Measurements from ENCODE around the gene FANCB.

The FANCB gene

GRCh38 chrX:14801136-14801535, 71.7 kb downstream of the FANCB start:
- no peak overlapping the region for H2BK120ac ChIP-seq (ENCODE audit: low read depth, low read length)
- no peak overlapping the region for H3K23ac ChIP-seq (ENCODE audit: low read depth, low read length, poor library complexity)
- H3K4me3 ChIP-seq (ENCODE audit: low read length in 2 of 2): no peak overlapping the region
- H2BK12ac ChIP-seq (ENCODE audit: low read length): no peak overlapping the region
- no peaks in the 10 kb centered on the region for H3K36me3 ChIP-seq (replicated peaks in 1 of 2; ENCODE audit: control insufficient read depth in 2 of 2, insufficient read depth in 2 of 2, low read length in 2 of 2)
- no peaks in the 10 kb centered on the region for H3K4me1 ChIP-seq (ENCODE audit: control insufficient read depth in 2 of 2, insufficient read depth in 1 of 2, low read depth in 1 of 2, low read length in 2 of 2)
- WGBS, 2 donors (ENCODE audit: extremely low coverage in 2 of 2, insufficient read length in 2 of 2, insufficient replicate concordance in 1 of 2): no CpG with 5 or more reads among the region's 2 CpGs
- H3K4me2 ChIP-seq (ENCODE audit: insufficient read depth, low read length, poor library complexity, severe bottlenecking): no peak overlapping the region
- H3K4ac ChIP-seq (ENCODE audit: low read length): no peak overlapping the region
- H3K18ac ChIP-seq (ENCODE audit: low read length): no peak overlapping the region
- H3K27me3 ChIP-seq (ENCODE audit: control insufficient read depth in 3 of 3, insufficient read depth in 3 of 3, low read depth in 1 of 3, low read length in 3 of 3): no peaks in the 10 kb centered on the region
- no peak overlapping the region for H2BK15ac ChIP-seq (ENCODE audit: low read length)
- H2AK5ac ChIP-seq (ENCODE audit: low read depth, low read length): no peak overlapping the region
- H3K79me1 ChIP-seq (ENCODE audit: low read depth, low read length): no peaks in the 10 kb centered on the region
- H4K91ac ChIP-seq (ENCODE audit: low read depth, low read length, poor library complexity): no peak overlapping the region
- no peak overlapping the region for H3K9ac ChIP-seq (ENCODE audit: low read depth, low read length, poor library complexity)
- H3K27ac ChIP-seq (replicated peaks; ENCODE audit: low read length): no peak overlapping the region
- H2BK5ac ChIP-seq (ENCODE audit: low read length): no peak overlapping the region
- no peak overlapping the region for H3K14ac ChIP-seq (ENCODE audit: low read length)
- H3K9me3 ChIP-seq (replicated peaks in 1 of 2; ENCODE audit: control insufficient read depth in 2 of 2, insufficient read depth in 1 of 2, low read depth in 1 of 2, low read length in 2 of 2): no peaks in the 10 kb centered on the region
- no peak for DNase-seq (ENCODE audit: low spot score)
- no peak overlapping the region for H2AFZ ChIP-seq (ENCODE audit: low read length)
- no peak overlapping the region for H4K8ac ChIP-seq (ENCODE audit: low read depth, low read length)

- Histone ChIP-seq H3K9me3 (replicated peaks in 1 of 2; ENCODE audit: control insufficient read depth in 2 of 2, insufficient read depth in 1 of 2, low read depth in 1 of 2, low read length in 2 of 2) (no peaks in the 10 kb centered on the region), H3K27ac (replicated peaks; ENCODE audit: low read length) (no peak overlapping the region), H3K27me3 (ENCODE audit: control insufficient read depth in 3 of 3, insufficient read depth in 3 of 3, low read depth in 1 of 3, low read length in 3 of 3) (no peaks in the 10 kb centered on the region), H3K23ac (ENCODE audit: low read depth, low read length, poor library complexity) (no peak overlapping the region), H4K8ac (ENCODE audit: low read depth, low read length) (no peak overlapping the region), H2AK5ac (ENCODE audit: low read depth, low read length) (no peak overlapping the region), H3K14ac (ENCODE audit: low read length) (no peak overlapping the region), H2BK5ac (ENCODE audit: low read length) (no peak overlapping the region), H2BK12ac (ENCODE audit: low read length) (no peak overlapping the region), H3K4me1 (ENCODE audit: control insufficient read depth in 2 of 2, insufficient read depth in 1 of 2, low read depth in 1 of 2, low read length in 2 of 2) (no peaks in the 10 kb centered on the region), H3K36me3 (replicated peaks in 1 of 2; ENCODE audit: control insufficient read depth in 2 of 2, insufficient read depth in 2 of 2, low read length in 2 of 2) (peaks cover 0 to 4% of the 10 kb centered on the region in 2 donors), H4K91ac (ENCODE audit: low read depth, low read length, poor library complexity) (no peak overlapping the region), H2AFZ (ENCODE audit: low read length) (no peak overlapping the region), H3K79me1 (ENCODE audit: low read depth, low read length) (no peaks in the 10 kb centered on the region), H3K4me2 (ENCODE audit: insufficient read depth, low read length, poor library complexity, severe bottlenecking) (no peak overlapping the region), H3K4me3 (ENCODE audit: low read length in 2 of 2) (no peak overlapping the region), H3K9ac (ENCODE audit: low read depth, low read length, poor library complexity) (no peak overlapping the region), H2BK15ac (ENCODE audit: low read length) (no peak overlapping the region), H2BK120ac (ENCODE audit: low read depth, low read length) (no peak overlapping the region), H3K18ac (ENCODE audit: low read length) (no peak overlapping the region), H3K4ac (ENCODE audit: low read length) (no peak overlapping the region)
- no peak for DNase-seq (ENCODE audit: low spot score)
- WGBS, 2 donors (ENCODE audit: extremely low coverage in 2 of 2, insufficient read length in 2 of 2, insufficient replicate concordance in 1 of 2): no CpG with 5 or more reads among the region's 3 CpGs
Measured at GRCh38 chrX:14798805-14799397, 74.0 kb downstream of the FANCB start.
